ENCODE measurements around the gene MAPK11. TPM values are rescaled to one million over a fixed set of nuclear protein-coding genes. Genes with fewer than 3 reads are reported as not detected.
A peak's percentile ranks its signal among the peaks of the same experiment; 100 is the strongest.

Gene MAPK11
- total RNA-seq, 4 donors from 2014 or later = 1.6 to 6.4 (median 2.7) TPM

DNA sequence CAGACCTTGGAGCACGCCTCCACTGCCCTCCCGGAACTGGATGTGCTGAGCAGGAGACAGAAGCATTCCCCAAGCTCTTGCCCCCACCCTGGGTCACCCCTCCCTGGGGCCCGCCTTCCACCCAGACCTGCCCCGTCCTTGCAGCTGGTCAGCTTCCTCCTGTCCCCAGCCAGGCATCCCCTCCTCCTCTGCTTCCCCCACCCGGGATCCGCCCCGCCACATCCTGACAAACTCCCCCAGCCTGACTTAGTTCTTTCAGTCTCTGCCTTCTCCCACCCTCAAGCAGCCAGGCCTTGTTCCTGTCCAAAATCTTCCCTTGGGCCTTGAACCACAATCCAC lies 38.4 kb upstream of the MAPK11 start:
- peak overlapping the region; percentile 80 to 94 (median 84) for H3K27ac ChIP-seq
- no peaks in the 10 kb centered on the region for H3K9me3 ChIP-seq
- in situ Hi-C loops (cut with MboI; ENCODE audit: low pct_ligation_motif_present in 1 of 4, low pct_unique_long_range_greater_than_20kb in 1 of 4, low sequenced_read_pairs in 3 of 4) = no loop called here
- intact Hi-C loops (cut with DNase I; ENCODE audit: low total_unique reads) = no loop called here
- peak; percentile 78 for DNase-seq
- H3K4me3 ChIP-seq = no peak overlapping the region
- no peaks in the 10 kb centered on the region for H3K27me3 ChIP-seq
- peaks cover 24 to 50% (median 40%) of the 10 kb centered on the region in 4 donors for H3K4me1 ChIP-seq
- 40% methylated on average over 4 of the region's 7 CpGs; no CpG with 5 or more reads in 1 of the 2 donors for WGBS, 2 donors (ENCODE audit: low coverage in 1 of 2)
- TF ChIP-seq POLR2AphosphoS5 (IDR thresholded peaks at IDR 0.05) = peak; percentile 28 to 36 (median 35)
- no peak for TF ChIP-seq EP300 (IDR thresholded peaks at IDR 0.05; ENCODE audit: low read depth)
- TF ChIP-seq POLR2A (IDR thresholded peaks at IDR 0.05) = peak; percentile 32
- no peaks in the 10 kb centered on the region for H3K36me3 ChIP-seq

DNA sequence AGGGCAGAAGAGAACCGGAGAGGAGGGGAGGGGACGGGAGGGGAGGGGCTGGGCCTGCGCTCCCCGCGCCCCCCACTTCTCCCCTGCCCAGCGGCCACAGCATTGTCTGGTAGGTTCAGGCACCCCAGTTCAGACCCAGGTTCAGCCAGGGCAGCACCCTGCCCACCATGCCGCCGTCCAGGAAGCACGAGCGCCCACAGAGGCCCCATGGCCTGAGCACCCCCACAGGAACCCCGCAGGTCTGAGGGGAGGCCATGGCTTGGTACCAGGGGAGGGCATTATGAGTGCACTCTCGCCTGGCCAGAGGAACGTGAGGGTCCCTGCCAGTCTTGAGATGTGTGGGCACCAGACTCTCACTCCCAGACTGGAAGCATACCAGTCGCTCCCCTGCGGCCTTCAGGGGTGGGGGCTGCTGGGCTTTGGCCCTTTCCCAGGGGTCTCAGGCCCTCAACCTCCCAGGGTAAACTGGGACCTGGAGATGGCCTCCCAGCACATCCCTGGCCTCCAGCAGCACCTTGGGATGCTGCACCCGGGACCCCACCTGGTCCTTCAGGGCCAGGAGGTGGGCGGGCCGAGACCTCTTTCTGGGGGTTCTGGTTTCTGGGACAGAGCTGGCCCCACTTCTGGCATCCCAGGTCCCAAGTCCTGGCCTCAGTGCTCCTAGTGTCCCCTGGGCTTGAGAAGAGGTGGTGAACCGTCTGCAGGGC lies 37.9 kb upstream of the MAPK11 start:
- no peak for DNase-seq
- Histone ChIP-seq H3K9me3 (no peaks in the 10 kb centered on the region), H3K27me3 (no peaks in the 10 kb centered on the region), H3K36me3 (no peaks in the 10 kb centered on the region), H3K27ac (peak overlapping the region; percentile 80 to 94 (median 84)), H3K4me1 (peaks cover 29 to 55% (median 45%) of the 10 kb centered on the region in 4 donors), H3K4me3 (no peak overlapping the region)
- TF ChIP-seq, protein P1, sequence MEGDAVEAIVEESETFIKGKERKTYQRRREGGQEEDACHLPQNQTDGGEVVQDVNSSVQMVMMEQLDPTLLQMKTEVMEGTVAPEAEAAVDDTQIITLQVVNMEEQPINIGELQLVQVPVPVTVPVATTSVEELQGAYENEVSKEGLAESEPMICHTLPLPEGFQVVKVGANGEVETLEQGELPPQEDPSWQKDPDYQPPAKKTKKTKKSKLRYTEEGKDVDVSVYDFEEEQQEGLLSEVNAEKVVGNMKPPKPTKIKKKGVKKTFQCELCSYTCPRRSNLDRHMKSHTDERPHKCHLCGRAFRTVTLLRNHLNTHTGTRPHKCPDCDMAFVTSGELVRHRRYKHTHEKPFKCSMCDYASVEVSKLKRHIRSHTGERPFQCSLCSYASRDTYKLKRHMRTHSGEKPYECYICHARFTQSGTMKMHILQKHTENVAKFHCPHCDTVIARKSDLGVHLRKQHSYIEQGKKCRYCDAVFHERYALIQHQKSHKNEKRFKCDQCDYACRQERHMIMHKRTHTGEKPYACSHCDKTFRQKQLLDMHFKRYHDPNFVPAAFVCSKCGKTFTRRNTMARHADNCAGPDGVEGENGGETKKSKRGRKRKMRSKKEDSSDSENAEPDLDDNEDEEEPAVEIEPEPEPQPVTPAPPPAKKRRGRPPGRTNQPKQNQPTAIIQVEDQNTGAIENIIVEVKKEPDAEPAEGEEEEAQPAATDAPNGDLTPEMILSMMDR (IDR thresholded peaks at IDR 0.05) = no peak
- no peak for TF ChIP-seq POLR2A (IDR thresholded peaks at IDR 0.05)
- TF ChIP-seq EP300 (IDR thresholded peaks at IDR 0.05; ENCODE audit: low read depth) = no peak
- TF ChIP-seq POLR2AphosphoS5 (IDR thresholded peaks at IDR 0.05) = no peak
- in situ Hi-C loops (cut with MboI; ENCODE audit: low pct_ligation_motif_present in 1 of 4, low pct_unique_long_range_greater_than_20kb in 1 of 4, low sequenced_read_pairs in 3 of 4) (no loop called here), intact Hi-C loops (cut with DNase I; ENCODE audit: low total_unique reads) (no loop called here)
- WGBS, 2 donors (ENCODE audit: low coverage in 1 of 2) = 53% methylated on average over 13 of the region's 19 CpGs; no CpG with 5 or more reads in 1 of the 2 donors

DNA sequence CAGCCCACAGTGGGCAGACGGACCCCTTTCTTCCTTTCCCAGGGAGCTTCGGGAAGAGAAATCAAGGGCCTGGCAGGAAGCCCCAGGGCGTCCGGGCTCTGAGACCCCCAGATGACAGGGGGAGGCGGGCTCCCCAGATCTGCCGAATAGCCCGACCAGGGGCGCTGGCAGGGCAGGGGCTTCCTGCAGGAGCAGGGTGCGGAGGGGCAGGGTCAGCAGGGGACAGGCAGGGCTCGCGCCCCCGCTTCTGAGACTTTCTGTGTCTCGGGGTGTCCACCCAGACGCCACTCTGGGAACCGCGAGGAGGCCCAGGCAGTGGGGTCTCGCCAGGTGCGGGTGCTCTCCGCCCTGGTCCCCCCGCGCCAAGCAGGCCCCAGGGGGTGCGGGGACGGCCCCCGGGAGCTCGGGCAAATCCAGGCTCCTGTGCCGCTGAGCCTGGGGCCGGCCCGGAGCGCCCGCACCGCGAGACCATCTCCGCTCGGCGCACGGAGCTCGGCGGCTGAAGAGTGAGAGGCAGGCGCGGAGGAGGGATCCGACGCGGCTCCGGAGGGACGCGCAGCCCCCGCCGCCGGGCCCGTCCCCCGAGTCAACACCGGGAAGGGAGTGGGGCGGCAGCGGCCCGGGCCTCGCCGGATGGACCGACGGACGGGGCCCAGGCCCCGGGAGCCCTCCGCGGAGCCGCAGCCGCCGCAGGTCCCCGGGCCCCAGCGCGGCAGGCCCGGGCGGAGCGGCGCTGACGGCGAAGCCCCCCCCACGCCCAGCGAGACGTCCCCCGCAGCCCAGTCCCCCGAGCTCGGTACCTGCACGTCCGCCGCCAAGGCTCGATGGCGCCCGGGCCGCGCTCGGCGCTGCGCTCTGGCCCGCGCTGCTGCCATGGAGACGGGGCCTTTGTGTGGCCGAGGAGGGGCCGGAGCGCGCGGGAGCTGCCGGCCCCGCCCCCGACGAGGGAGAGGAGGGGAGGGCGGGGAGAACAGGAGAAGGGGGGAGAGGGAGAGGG lies 36.9 kb upstream of the MAPK11 start, which contains the start of gene PLXNB2:
TSS of gene PLXNB2 (minus strand) at position 894 of the 997 bp plus-strand sequence. CDS start 17,062 bp downstream, outside the sequence.
- peak; percentile 65 to 82 (median 80) for TF ChIP-seq POLR2AphosphoS5 (IDR thresholded peaks at IDR 0.05)
- TF ChIP-seq EP300 (IDR thresholded peaks at IDR 0.05; ENCODE audit: low read depth) = no peak
- TF ChIP-seq, protein P1 (IDR thresholded peaks at IDR 0.05) = no peak
- peak; percentile 43 for TF ChIP-seq POLR2A (IDR thresholded peaks at IDR 0.05)
- peak within 1 kb of the TSS; percentile 48 to 97 (median 93) for H3K4me3 ChIP-seq
- H3K27ac ChIP-seq = peak within 1 kb of the TSS; percentile 92 to 97 (median 95)
- in situ Hi-C loops (cut with MboI; ENCODE audit: low pct_ligation_motif_present in 1 of 4, low pct_unique_long_range_greater_than_20kb in 1 of 4, low sequenced_read_pairs in 3 of 4) = no loop called here
- H3K36me3 ChIP-seq = no peaks in the 10 kb centered on the region
- DNase-seq = peak; percentile 85
- intact Hi-C loops (cut with DNase I; ENCODE audit: low total_unique reads) = no loop called here
- no peaks in the 10 kb centered on the region for H3K27me3 ChIP-seq
- 1% methylated on average over 27 of the region's 105 CpGs; no CpG with 5 or more reads in 1 of the 2 donors for WGBS, 2 donors (ENCODE audit: low coverage in 1 of 2)
- H3K4me1 ChIP-seq = peaks cover 39 to 65% (median 55%) of the 10 kb centered on the region in 4 donors
- H3K9me3 ChIP-seq = no peaks in the 10 kb centered on the region

DNA sequence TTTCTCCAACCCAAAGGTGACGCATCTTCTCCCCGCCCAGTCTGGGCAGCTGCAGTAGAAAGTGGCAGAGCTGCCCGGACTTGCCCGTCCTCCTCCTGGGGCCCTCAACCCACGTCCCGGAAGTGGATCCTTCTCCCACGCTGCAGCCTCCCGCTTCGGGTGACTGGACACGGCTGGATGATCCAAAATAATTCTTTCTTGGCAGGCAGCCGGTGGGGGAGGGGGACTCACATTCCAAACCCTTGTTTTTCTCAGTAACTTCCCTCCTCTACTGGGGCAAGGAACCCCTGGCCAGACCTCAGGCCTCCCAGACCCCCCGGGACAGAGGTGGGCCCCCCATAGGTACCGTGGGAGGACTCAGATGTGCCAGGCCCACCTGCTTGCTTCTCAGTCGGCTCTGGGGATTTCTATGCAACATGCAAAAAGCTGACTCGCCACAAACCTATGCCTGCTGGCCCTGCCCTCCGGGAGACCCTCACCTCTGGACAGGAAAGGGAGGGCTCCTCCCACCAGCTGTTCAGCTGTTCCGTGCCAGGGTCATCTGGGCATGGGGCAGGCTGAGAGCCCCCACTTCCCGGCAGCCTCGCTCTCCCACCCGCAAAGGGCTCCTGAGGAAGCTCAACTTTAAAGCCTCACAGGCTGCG lies 35.9 kb upstream of the MAPK11 start:
- 5% methylated on average over 20 of the region's 21 CpGs; no CpG with 5 or more reads in 1 of the 2 donors for whole genome bisulfite sequencing, 2 donors (ENCODE audit: low coverage in 1 of 2)
- peak; percentile 89 for DNase-seq
- Histone ChIP-seq H3K36me3 (no peaks in the 10 kb centered on the region), H3K4me1 (peaks cover 49 to 75% (median 65%) of the 10 kb centered on the region in 4 donors), H3K9me3 (no peaks in the 10 kb centered on the region), H3K27ac (peak overlapping the region; percentile 92 to 97 (median 94)), H3K4me3 (peak overlapping the region; percentile 48 to 97 (median 93)), H3K27me3 (no peaks in the 10 kb centered on the region)
- no peak for TF ChIP-seq EP300 (IDR thresholded peaks at IDR 0.05; ENCODE audit: low read depth)
- TF ChIP-seq POLR2A (IDR thresholded peaks at IDR 0.05) = peak; percentile 81
- TF ChIP-seq POLR2AphosphoS5 (IDR thresholded peaks at IDR 0.05) = peak; percentile 70 to 87 (median 84)
- TF ChIP-seq, protein P1 (IDR thresholded peaks at IDR 0.05) = no peak
- in situ Hi-C loops (cut with MboI; ENCODE audit: low pct_ligation_motif_present in 1 of 4, low pct_unique_long_range_greater_than_20kb in 1 of 4, low sequenced_read_pairs in 3 of 4) (no loop called here), intact Hi-C loops (cut with DNase I; ENCODE audit: low total_unique reads) (no loop called here)

Data from transverse colon (tissue), 4 donors.